C4-2B (cell line): ENCODE data around the gene KCNQ1.

Experiments used
- H3K27ac ChIP-seq: fragments of 450-650 bp; 2 replicates; pipeline ENCODE4 v1.5.1; 2017
- ZFX ChIP-seq: fragments of 450-650 bp; IDR thresholded peaks from 2 replicates; pipeline ENCODE4 v1.6.1; 2017
- TF ChIP-seq, protein P1 (sequence below): fragments of 450-650 bp; conservative IDR thresholded peaks from 2 replicates; pipeline ENCODE4 v1.5.1; 2017; ENCODE audit warnings: mild to moderate bottlenecking

The KCNQ1 gene

DNA sequence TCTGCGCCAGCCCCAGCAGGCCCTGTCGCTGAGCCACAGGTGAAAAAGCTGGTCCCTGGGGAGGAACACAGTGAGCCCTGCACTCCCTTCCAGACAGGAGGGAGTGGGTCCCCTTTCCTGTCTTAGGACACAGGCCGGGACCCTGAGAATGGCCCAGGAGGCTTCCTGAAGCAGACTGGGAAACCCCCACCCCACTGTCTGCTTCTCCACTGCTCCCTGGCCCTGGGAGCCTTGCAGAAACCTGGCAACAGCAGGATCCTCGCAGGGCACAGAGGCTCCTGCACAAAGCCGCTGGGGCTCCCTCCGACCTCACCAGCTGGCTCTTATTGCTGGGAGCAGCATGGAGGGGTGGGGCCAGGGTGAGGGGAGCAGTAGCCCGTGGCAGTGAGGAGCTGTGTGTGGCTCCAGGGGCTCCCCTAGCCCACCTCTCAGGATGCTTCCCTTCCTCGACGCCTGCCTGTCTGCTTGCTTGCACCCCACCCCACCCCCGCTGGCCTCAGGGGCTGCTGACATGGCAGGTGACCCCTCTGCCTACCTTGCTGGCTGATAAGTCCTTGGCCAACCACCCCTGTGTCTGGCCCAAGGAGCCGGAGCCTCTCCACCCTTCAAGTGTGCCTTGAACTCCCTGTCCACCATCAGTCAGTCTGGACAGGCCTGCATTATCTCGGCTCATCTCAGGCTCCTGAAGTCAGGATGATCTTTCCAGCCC, 327.1 kb downstream of the KCNQ1 start:
- TF ChIP-seq ZFX = no peak
- TF ChIP-seq, protein P1, sequence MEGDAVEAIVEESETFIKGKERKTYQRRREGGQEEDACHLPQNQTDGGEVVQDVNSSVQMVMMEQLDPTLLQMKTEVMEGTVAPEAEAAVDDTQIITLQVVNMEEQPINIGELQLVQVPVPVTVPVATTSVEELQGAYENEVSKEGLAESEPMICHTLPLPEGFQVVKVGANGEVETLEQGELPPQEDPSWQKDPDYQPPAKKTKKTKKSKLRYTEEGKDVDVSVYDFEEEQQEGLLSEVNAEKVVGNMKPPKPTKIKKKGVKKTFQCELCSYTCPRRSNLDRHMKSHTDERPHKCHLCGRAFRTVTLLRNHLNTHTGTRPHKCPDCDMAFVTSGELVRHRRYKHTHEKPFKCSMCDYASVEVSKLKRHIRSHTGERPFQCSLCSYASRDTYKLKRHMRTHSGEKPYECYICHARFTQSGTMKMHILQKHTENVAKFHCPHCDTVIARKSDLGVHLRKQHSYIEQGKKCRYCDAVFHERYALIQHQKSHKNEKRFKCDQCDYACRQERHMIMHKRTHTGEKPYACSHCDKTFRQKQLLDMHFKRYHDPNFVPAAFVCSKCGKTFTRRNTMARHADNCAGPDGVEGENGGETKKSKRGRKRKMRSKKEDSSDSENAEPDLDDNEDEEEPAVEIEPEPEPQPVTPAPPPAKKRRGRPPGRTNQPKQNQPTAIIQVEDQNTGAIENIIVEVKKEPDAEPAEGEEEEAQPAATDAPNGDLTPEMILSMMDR = no peak
- H3K27ac ChIP-seq = no peak overlapping the region

DNA sequence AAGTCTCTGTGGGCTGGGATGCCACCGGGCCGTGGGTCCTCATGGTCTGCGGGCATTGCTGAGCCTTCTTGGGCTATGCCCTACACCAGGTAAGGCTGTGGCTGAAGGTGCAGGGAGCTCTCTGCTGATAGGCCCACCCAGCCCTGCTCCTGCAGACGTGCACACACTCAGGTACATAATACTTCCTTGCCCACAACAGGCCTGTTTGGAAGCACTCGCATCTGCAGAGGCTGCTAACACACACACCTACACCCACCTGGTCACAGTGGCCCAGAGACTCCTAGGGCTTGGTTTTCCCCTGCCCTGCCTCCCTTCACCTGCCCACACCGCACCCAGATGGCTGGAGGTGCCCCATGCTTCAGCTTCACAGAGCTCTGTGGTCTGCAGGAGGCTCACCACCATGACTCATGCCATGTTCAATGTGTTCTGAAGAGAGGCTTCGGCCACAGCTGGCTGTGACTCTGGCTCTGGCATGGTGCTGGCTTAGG, 327.8 kb downstream of the KCNQ1 start:
- H3K27ac ChIP-seq = no peak overlapping the region
- TF ChIP-seq, protein P1 = no peak
- no peak for TF ChIP-seq ZFX

DNA sequence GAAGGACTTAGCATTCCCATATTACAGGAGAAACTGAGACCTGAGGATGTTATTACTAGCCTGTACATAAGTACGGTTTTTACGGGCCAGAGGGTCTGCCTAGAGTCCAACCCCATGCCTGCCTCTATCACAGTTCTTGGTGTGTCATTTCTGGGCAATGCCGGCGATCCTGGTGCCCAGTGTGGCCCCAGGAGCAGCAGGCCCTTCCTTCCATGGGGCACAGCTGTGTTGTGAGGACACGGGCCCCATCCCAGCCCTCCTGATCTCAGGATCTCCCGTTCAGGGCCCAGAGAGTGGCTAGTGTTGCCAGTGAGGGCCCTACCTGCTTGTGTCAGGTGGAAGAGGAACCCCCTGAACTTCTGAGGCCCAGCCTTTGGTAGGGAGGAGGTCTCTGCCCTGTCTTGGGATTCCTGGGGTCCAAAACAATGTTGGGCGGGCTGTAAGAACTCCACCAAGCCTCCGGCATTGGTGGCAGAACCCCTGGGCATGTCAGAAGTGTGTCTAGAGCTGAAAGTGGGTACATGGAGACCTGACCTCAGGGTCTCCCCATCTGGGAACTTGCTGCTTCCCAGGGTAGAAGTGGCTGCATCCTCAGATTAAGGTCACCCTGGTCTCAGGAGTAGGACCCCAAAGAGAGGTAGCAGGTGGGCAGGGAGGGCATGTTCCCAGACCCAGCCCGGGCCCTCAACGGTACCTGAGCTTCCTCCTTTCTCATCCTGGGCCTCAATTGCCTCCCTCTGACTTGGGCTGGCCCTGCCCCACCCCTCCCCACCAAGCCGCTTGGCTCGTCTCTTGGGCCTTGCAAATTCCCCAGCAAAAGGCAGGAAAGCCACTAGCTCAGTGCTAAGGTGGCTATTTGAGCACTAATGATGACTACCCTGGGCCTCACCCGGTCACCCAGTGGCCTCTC, 329.6 kb downstream of the KCNQ1 start:
- TF ChIP-seq, protein P1 = no peak
- TF ChIP-seq ZFX = no peak

DNA sequence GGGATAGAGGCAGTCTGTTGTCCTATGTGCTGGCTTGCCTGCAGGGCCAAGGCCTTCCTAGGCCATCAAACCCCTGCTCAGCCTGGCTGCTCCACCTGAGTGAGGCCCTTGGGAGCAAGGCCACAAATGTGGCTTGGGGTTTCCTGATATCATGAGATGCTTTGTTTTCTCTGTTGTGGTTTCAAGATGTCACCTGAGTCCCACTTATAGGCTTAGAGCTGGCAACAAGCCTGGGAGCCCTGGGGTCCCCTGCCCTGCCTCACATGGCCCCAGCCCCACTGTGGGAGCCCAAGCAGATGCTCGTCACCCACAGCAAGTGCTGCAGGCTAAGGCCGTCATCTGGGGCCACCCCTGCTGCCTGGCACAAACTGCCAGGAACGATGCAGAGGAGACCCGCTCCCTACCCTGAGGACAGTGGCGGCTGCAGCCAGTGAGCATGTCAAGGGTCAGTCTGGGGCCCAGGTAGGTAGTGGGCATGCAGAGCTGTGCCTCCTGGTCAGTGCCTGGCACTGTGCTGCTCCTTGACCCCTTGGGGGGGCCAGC, 330.3 kb downstream of the KCNQ1 start:
- no peak overlapping the region for H3K27ac ChIP-seq
- TF ChIP-seq ZFX = no peak
- TF ChIP-seq, protein P1 = no peak

More for the DNA sequence above, 329.6 kb downstream of the KCNQ1 start:
- no peak overlapping the region for H3K27ac ChIP-seq

DNA sequence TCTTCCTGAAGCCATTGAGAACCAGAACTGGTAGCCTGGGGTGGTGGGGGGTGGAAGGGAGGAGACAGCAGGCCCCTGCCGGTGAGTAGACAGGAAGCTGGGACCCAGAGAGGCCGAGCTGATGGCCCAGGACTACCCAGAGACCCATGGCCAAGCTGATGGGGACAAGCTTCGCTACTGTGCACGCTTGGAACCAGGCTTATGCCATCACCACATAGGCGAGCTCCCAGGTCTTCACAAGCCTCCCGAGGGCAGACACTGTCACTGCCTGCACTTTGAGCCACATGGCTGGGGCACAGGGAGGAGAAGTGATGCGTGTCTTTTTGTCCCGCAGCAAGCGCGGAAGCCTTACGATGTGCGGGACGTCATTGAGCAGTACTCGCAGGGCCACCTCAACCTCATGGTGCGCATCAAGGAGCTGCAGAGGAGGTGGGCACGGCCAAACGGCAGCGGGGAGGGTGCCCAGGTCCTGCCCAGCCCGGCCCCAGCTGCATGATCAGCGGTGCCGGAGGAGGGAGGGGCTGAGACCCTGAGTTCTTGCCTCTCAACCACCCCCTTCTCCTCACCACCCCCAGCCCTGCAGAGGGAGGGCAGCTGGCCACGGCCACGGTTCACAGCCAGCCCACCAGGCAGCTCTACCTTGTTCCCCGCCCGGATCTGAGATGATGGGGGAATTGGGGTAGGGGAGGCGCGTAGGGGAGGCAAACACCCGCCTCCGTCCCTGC, 331.0 kb downstream of the KCNQ1 start:
- TF ChIP-seq, protein P1 = no peak
- TF ChIP-seq ZFX = no peak
- H3K27ac ChIP-seq = no peak overlapping the region

DNA sequence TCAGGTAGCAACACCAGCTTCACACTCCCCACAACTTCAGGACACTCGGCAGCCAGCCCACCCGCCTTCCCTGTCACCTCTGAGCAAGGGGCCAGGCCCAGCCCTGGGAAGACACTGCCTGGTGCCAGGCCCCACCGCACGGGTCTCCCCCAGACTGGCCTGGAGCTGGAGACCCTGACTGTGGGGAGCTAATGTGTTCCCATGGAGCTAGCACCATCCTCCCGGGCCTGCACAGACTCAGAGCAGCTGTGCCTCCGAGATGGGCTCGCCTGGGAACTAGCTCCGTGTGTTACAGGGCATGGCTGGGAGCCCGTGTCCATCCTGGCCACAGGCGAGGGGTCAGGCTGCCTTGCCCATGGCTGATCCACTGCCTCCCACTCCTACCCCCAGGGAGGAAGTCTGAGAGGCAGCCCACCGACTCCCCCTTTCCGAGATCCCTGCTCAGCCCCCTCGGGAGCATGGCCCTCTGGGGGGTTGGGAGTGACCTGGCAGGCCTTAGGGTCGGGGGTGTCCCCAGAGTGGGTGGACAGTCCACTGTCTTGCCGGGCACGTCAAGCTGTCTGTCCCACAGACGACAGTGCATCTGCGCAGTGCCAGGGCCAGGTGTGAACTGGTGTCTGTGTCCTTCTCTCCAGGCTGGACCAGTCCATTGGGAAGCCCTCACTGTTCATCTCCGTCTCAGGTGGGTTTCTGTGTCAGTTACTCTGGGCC, 331.7 kb downstream of the KCNQ1 start:
- H3K27ac ChIP-seq = no peak overlapping the region
- no peak for TF ChIP-seq ZFX
- TF ChIP-seq, protein P1 = no peak
